ENCODE results near the gene PRR30.

PRR30 gene

GRCh38 chr2:27152796-27153464, 13.7 kb upstream of the PRR30 start:
- DNase-seq = no peak

- DNase-seq = no peak
Observed at GRCh38 chr2:27152102-27152795, 13.0 kb upstream of the PRR30 start.

GRCh38 chr2:27150639-27151230, 11.5 kb upstream of the PRR30 start:
- DNase-seq = no peak

DNA sequence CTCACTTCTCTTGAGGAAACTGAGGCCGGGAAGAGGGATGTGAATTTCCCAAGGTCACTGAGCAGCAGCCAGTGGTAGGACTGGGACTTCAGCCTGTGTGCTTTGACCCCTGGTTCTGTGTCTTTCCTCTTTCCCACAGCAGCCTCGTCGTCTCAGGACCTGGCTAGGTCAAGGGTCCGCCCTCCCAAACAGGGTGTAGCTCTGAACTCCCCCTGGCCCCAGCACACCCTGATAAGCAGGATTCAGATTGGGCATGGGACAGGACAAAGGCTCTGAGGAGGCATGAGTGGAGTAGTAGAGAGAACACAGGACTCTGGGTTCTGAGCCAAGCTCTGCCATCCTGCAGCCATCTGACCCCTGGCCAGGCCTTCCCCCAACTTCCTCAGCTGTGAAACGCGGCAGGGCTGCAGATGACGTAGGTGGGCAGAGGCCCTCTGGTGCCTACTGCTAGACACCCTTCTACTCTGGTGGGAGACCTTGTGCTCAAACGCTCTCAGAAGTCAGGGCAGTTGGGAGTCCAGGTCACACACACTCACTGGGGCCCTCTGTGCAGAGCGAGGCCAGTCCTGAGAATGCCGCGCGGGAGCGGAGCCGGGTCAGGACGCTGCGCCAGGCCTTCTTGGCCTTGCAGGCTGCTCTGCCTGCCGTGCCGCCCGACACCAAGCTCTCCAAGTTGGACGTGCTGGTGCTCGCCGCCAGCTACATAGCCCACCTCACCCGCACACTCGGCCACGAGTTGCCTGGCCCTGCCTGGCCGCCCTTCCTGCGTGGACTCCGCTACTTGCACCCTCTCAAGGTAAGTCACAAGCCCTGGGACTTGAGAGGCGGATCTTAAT, 10.6 kb upstream of the PRR30 start:
- DNase-seq = no peak

- no peak for DNase-seq
Observed at GRCh38 chr2:27148801-27149439, 9.7 kb upstream of the PRR30 start, which contains the start of gene TCF23. TSS of gene TCF23 (plus strand) at chr2:27149004. CDS start at chr2:27149134, 130 bp downstream.

GRCh38 chr2:27147935-27148334, 8.7 kb upstream of the PRR30 start:
- no peak for DNase-seq

DNA sequence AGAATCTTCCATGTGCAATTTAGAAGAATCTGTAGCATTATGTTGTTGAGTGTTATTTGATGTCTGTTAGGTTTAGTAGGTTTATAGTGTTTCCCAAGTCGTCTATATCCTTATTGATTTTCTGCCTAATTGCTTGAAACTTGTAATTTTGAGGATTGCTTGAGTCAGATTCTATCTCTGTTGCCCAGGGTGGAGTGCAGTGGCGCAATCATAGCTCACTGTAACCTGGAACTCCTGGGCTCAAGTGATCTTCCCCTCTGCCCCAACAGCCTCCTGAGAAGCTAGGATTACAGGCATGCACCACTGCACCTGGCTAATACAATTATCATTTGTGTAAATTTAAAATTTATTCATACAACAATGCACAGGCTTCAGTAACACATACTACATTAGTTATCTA, 6.5 kb upstream of the PRR30 start:
- DNase-seq = no peak

- DNase-seq = no peak
Observed at GRCh38 chr2:27143285-27143684, 4.1 kb upstream of the PRR30 start.

DNA sequence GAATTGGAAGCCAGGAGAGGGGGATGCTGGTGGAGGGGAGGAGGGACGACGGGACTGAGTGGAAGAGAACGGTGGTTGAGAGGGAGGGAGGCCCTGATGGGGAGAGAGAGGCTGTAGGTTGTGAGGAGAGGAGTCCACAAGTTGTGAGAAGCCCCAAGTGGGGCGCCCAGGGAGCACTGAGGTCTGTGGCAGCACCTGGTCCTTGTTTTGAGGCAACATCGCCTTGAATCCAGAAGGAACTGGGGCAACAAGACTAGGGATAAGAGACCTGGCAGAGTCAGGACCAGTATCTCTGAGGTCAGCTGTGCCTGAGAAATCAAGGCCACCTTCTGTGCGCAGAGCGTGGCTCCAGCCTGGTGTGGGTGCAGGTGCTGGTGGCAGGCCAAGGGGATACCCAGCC, 1.1 kb downstream of the PRR30 start:
- DNase-seq = no peak

DNA sequence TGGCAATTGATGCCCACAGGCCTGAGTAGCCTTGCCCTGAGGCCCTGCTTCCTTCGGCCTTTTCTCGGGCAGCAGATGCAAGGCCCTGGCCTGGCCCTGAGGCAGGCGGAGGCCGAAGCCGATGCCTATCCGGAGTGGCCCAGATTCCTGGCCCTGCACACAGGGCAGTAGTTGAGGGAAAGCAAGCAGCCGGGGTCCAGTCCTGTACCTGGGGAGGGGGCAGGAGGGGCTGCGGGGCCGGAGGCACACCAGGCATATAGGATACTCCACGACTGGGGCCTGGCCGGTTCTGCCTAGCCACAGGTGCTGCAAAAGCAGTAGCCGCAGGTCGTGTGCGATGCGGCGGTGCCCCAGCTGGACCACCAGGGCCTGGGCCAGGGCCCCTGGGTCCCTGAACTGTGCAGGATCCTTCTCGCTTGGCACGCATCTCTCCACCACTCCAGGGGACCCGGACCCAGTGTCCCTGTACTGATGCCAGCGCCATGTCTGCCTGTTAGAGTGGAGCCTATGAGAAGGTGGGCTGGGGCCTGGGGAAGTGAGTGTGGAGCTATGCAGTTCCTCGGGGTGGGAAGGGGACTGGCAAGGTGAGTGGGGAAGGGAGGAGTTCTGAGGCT, 1.8 kb downstream of the PRR30 start:
- DNase-seq = no peak

- no peak for DNase-seq
Observed at GRCh38 chr2:27136751-27137150, 2.5 kb downstream of the PRR30 start.

- no peak for DNase-seq
Observed at GRCh38 chr2:27135478-27135955, 3.7 kb downstream of the PRR30 start.

DNA sequence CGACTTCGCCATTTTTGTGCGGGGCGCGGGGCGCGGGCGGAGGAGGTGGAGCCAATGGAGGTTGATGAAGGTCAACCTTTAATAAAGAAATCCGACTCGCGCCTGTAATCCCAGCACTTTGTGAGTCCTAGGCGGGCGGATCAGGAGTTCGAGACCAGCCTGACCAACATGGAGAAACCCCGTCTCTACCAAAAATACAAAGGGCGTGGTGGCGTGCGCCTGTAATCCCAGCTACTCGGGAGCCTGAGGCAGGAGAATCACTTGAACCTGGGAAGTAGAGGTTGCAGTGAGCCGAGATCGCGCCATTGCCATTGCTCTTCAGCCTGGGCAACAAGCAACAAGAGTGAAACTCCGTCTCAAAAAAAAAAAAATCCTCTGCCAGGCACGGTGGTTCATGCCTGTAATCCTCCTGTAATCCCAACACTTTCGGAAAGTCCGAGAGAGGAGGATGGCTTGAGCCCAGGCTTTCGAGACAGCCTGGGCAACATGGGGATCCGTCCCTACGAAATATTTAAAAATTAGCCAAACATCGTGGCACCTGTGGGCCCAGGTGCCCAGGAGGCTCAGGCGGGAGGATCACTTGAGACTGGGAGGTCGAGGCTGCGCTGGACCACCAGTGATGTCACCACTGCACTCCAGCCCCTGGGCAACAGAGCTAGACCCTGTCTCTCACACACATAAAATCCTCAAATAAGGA, 4.3 kb downstream of the PRR30 start:
- no peak for DNase-seq

- peak; percentile 85 for DNase-seq
Observed at GRCh38 chr2:27133905-27134780, 5.1 kb downstream of the PRR30 start, which contains the start of gene PREB. TSS of gene PREB (minus strand) at chr2:27134636. CDS start at chr2:27134421, 215 bp downstream.

DNA sequence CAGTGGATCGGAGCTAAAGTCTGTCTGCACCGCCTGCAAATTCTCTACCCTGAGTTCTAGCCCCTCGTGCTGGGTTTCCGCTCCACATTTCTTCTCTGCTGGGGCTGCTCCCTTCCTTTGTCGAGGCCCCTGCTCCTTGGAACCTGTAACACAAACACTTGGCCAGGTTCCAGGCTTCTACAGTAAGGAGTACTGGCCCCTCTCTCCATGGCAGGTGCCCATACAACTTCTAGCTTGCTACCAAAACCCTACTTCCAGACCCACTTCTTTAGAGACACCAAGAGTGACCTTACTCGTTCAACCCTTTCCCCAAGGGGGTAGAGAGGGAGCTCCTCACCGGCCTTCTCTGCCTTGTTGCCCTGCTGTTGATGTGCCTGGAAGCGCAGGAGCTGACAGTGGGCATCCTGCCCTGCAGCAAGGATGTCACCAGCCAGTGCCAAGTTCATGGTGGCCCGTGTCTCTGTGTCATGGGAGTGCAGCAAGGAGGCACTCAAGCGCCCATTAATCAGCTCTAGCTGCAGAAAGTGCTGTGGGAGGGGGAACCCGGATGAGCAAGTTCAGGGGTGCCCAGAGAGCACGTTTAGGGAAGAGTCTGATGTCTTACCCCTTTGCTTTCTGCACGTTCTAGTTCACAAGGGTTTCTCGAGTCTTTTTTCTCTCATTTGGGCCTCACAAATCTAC, 5.9 kb downstream of the PRR30 start:
- no peak for DNase-seq

GRCh38 chr2:27131429-27131828, 7.8 kb downstream of the PRR30 start:
- no peak for DNase-seq

DNA sequence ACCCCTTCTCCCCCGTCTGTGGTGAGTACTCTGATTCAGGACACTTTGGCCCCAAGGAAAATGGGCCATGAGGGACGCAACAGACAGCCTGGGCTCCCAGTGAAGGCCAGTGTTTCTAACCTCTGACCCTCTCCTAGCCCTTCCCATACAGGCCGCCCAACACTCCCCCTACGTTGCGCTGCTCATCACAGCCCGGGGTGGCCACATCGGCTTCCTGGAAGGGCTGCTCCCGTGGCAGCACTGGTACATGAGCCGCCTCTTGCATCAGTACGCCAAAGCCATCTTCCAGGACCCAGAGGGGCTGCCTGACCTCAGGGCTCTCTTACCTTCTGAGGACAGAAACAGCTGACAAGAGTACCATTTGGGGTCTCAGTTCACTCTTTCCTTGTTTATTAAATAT, 8.8 kb downstream of the PRR30 start:
- DNase-seq = no peak

- no peak for DNase-seq
Observed at GRCh38 chr2:27128668-27129571, 10.3 kb downstream of the PRR30 start.

All from NCI-H2081 treated with DMSO at 0.1 percent for 48 hours (cell line).